ENCODE measurements around the gene ITGAE. TPM values are rescaled to one million over a fixed set of nuclear protein-coding genes. Genes with fewer than 3 reads are reported as not detected.

Gene ITGAE
- total and polyA plus RNA-seq, 10 of the 15 experiments (the other 5 are each of a cell fraction or from before 2014, with no cell fraction given), result 13.1 to 161 (median 34.8) TPM

DNA sequence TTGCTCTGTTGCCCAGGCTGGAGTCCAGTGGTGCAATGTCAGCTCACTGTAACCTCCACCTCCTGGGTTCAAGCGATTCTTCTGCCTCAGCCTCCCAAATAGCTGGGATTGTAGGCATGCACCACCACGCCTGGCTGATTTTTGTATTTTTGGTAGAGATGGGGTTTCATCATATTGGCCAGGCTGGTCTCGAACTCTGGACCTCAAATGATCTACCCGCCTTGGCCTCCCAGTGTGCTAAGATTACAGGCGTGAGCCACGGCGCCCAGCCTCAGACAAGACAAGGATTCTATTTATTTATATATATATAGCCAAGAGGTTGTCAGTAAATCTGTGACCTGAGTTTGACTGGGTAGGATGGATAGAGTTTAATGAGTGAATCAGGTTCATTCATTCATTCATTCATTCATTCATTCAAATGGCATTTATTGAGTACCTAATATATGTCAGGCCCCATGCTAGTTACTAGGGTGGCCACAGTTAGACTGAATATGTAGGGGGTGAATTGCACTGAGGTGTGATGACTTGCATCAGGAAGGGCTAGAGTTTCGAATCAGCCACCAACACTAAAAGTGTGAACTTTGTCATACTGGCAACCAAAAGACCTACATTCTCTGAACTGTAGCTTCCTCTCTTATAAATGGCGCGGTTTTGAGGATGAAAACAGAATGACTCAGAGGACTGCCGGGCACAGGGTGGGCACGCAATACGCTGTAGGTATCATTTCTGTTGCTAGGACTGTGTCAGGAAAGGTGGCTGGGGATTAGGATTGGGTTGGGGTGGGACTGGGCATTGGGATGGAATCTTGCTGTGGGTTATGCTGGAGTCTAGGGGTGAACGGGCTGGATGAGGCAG lies 37.8 kb downstream of the ITGAE start (continued):
- TF ChIP-seq, protein P1, sequence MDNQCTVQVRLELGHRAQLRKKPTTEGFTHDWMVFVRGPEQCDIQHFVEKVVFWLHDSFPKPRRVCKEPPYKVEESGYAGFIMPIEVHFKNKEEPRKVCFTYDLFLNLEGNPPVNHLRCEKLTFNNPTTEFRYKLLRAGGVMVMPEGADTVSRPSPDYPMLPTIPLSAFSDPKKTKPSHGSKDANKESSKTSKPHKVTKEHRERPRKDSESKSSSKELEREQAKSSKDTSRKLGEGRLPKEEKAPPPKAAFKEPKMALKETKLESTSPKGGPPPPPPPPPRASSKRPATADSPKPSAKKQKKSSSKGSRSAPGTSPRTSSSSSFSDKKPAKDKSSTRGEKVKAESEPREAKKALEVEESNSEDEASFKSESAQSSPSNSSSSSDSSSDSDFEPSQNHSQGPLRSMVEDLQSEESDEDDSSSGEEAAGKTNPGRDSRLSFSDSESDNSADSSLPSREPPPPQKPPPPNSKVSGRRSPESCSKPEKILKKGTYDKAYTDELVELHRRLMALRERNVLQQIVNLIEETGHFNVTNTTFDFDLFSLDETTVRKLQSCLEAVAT (IDR thresholded peaks at IDR 0.05), result peak; percentile 73
- TF ChIP-seq CBFB (IDR thresholded peaks at IDR 0.05; ENCODE audit: low read depth) (peak; percentile 88), TCF7 (IDR thresholded peaks at IDR 0.05; ENCODE audit: borderline replicate concordance) (no peak), POLR2AphosphoS2 (IDR thresholded peaks at IDR 0.05; ENCODE audit: low read depth, low read length) (no peak), PAX8 (IDR thresholded peaks at IDR 0.05) (no peak), MEF2B (IDR thresholded peaks at IDR 0.05; ENCODE audit: partially characterized antibody, poor library complexity, severe bottlenecking) (peak; percentile 57), RB1 (IDR thresholded peaks at IDR 0.05; ENCODE audit: borderline replicate concordance) (peak; percentile 64; the same call in 1 of the 2 replicates), FOXK2 (IDR thresholded peaks at IDR 0.05) (no peak), MEF2A (IDR thresholded peaks at IDR 0.05; ENCODE audit: insufficient read depth, low read depth, low read length) (peak; percentile 52; the same call in 1 of the 2 replicates), MTA3 (IDR thresholded peaks at IDR 0.05; ENCODE audit: borderline replicate concordance, low read length) (peak; percentile 88; the same call in 1 of the 2 replicates), RFX5 (IDR thresholded peaks at IDR 0.05; ENCODE audit: low read depth, low read length) (no peak), ZSCAN29 (IDR thresholded peaks at IDR 0.05) (no peak), HCFC1 (IDR thresholded peaks at IDR 0.05; ENCODE audit: low read length) (no peak), LARP7 (IDR thresholded peaks at IDR 0.05) (no peak), EP300 (IDR thresholded peaks at IDR 0.05; ENCODE audit: borderline replicate concordance in 1 of 2, control insufficient read depth in 1 of 2, low read depth in 2 of 2, low read length in 2 of 2) (peak; percentile 92 to 93), NFXL1 (IDR thresholded peaks at IDR 0.05; ENCODE audit: borderline replicate concordance) (no peak), POLR2A (IDR thresholded peaks at IDR 0.05; ENCODE audit: low read depth, low read length) (0 out of 2 replicates have a peak, but pooled peaks have one; percentile 32), HDAC6 (IDR thresholded peaks at IDR 0.05; ENCODE audit: unreplicated experiment) (no peak)
- TF ChIP-seq, protein P2, sequence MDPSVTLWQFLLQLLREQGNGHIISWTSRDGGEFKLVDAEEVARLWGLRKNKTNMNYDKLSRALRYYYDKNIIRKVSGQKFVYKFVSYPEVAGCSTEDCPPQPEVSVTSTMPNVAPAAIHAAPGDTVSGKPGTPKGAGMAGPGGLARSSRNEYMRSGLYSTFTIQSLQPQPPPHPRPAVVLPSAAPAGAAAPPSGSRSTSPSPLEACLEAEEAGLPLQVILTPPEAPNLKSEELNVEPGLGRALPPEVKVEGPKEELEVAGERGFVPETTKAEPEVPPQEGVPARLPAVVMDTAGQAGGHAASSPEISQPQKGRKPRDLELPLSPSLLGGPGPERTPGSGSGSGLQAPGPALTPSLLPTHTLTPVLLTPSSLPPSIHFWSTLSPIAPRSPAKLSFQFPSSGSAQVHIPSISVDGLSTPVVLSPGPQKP (IDR thresholded peaks at IDR 0.05; ENCODE audit: low read depth, low read length), result no peak
- TF ChIP-seq, protein P3, sequence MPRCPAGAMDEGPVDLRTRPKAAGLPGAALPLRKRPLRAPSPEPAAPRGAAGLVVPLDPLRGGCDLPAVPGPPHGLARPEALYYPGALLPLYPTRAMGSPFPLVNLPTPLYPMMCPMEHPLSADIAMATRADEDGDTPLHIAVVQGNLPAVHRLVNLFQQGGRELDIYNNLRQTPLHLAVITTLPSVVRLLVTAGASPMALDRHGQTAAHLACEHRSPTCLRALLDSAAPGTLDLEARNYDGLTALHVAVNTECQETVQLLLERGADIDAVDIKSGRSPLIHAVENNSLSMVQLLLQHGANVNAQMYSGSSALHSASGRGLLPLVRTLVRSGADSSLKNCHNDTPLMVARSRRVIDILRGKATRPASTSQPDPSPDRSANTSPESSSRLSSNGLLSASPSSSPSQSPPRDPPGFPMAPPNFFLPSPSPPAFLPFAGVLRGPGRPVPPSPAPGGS (IDR thresholded peaks at IDR 0.05; ENCODE audit: borderline replicate concordance, insufficient read depth, low read depth, low read length, poor library complexity, severe bottlenecking), result no peak
- TF ChIP-seq, protein P4, sequence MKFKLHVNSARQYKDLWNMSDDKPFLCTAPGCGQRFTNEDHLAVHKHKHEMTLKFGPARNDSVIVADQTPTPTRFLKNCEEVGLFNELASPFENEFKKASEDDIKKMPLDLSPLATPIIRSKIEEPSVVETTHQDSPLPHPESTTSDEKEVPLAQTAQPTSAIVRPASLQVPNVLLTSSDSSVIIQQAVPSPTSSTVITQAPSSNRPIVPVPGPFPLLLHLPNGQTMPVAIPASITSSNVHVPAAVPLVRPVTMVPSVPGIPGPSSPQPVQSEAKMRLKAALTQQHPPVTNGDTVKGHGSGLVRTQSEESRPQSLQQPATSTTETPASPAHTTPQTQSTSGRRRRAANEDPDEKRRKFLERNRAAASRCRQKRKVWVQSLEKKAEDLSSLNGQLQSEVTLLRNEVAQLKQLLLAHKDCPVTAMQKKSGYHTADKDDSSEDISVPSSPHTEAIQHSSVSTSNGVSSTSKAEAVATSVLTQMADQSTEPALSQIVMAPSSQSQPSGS (IDR thresholded peaks at IDR 0.05; ENCODE audit: low read length), result peak; percentile 75
- TF ChIP-seq, protein P5, sequence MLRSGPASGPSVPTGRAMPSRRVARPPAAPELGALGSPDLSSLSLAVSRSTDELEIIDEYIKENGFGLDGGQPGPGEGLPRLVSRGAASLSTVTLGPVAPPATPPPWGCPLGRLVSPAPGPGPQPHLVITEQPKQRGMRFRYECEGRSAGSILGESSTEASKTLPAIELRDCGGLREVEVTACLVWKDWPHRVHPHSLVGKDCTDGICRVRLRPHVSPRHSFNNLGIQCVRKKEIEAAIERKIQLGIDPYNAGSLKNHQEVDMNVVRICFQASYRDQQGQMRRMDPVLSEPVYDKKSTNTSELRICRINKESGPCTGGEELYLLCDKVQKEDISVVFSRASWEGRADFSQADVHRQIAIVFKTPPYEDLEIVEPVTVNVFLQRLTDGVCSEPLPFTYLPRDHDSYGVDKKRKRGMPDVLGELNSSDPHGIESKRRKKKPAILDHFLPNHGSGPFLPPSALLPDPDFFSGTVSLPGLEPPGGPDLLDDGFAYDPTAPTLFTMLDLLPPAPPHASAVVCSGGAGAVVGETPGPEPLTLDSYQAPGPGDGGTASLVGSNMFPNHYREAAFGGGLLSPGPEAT (IDR thresholded peaks at IDR 0.05; ENCODE audit: low read depth), result peak; percentile 96

Measured in GM12878 (cell line).